NB4 (cell line): ENCODE results near the gene DEXI.

ENCODE experiments used
- POLR2A ChIP-seq: IDR thresholded peaks from 2 replicates; pipeline ENCODE4 v1.6.1; 2011; ENCODE audit warnings: mild to moderate bottlenecking; ENCODE audit not compliant: insufficient read length; ENCODE audit errors: extremely low read depth
- TF ChIP-seq, protein P1 (sequence below): IDR thresholded peaks from one replicate; pipeline ENCODE4 v1.5.1; 2012; ENCODE audit warnings: low read depth, low read length
- TF ChIP-seq, protein P2 (sequence below): IDR thresholded peaks from 2 replicates; pipeline ENCODE4 v1.6.1; 2011; ENCODE audit warnings: low read depth, low read length

DNA sequence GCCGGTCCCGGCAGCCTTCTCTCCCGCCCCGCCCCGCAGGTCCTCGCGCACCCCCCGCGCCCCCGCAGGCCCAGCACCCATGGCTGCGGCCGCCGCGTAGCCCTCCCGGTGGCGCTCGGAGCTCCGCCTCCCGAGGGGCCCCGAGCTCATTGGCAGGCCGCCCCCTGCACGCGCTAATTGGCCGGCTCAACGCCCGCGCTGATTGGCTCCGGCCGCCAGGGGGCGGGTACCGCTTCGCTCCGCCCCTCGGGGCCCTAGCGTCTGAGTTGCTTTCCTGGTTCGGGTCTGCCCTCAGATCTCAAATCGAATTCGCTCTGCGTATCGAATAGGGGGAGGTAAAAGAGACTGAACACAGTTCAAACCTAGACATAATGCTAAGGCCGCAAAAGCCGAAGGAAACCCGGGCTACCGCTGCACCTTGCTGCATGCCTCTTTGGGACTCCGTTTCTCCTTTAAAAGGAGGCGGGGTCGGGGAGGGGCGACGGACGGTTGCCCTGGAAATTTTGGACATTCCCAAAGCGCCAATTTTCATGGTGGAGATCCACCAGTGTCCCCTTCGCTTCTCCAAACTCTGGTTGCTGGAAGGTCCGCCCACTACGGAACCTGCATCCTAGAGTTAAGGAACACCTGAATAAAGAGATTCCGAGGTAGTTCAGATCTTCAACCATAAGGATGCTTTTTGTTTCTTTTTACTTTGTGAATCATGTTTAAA is at the start of gene DEXI:
- TF ChIP-seq, protein P1, sequence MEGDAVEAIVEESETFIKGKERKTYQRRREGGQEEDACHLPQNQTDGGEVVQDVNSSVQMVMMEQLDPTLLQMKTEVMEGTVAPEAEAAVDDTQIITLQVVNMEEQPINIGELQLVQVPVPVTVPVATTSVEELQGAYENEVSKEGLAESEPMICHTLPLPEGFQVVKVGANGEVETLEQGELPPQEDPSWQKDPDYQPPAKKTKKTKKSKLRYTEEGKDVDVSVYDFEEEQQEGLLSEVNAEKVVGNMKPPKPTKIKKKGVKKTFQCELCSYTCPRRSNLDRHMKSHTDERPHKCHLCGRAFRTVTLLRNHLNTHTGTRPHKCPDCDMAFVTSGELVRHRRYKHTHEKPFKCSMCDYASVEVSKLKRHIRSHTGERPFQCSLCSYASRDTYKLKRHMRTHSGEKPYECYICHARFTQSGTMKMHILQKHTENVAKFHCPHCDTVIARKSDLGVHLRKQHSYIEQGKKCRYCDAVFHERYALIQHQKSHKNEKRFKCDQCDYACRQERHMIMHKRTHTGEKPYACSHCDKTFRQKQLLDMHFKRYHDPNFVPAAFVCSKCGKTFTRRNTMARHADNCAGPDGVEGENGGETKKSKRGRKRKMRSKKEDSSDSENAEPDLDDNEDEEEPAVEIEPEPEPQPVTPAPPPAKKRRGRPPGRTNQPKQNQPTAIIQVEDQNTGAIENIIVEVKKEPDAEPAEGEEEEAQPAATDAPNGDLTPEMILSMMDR: no peak
- peak; percentile 57 for TF ChIP-seq POLR2A
- TF ChIP-seq, protein P2, sequence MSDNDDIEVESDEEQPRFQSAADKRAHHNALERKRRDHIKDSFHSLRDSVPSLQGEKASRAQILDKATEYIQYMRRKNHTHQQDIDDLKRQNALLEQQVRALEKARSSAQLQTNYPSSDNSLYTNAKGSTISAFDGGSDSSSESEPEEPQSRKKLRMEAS: peak; percentile 37; the same call in 1 of the 2 replicates
